ENCODE data around the gene RNF144B.

GRCh38 chr6:18380851-18381250 is 6.3 kb upstream of the RNF144B start:
- TF ChIP-seq HDAC6 (IDR thresholded peaks at IDR 0.05; ENCODE audit: low read depth, low read length) (no peak), SMARCB1 (IDR thresholded peaks at IDR 0.05; ENCODE audit: insufficient read length, low read depth) (no peak), CEBPB (tag; IDR thresholded peaks at IDR 0.05) (no peak), ZNF766 (CRISPR knock-in tag; conservative IDR thresholded peaks at IDR 0.05) (no peak), ZNF263 (CRISPR knock-in tag; IDR thresholded peaks at IDR 0.05; ENCODE audit: borderline replicate concordance) (no peak), ADNP (tag; IDR thresholded peaks at IDR 0.05) (no peak), EP300 (IDR thresholded peaks at IDR 0.05; ENCODE audit: low read length) (no peak), ATF2 (CRISPR knock-in tag; IDR thresholded peaks at IDR 0.05) (no peak), CTCF (IDR thresholded peaks at IDR 0.05 in 2 of 3, conservative IDR thresholded peaks at IDR 0.05 in 1 of 3; ENCODE audit: insufficient read depth in 2 of 3, low read depth in 1 of 3, low read length in 3 of 3) (no peak), CBX3 (IDR thresholded peaks at IDR 0.05; ENCODE audit: borderline replicate concordance in 1 of 2, low read length in 2 of 2) (no peak)

All from K562 (cell line).